H1 (cell line): ENCODE measurements around the gene GPBP1L1. TPM values are rescaled to one million over a fixed set of nuclear protein-coding genes. Genes with fewer than 3 reads are reported as not detected.

Source experiments
- CTCF ChIA-PET: fragments of 300-600 bp; sonication (Branson Sonifier 250); formaldehyde crosslinking; loops from one replicate; lab custom pipeline; 2021; ENCODE audit not compliant: partially characterized antibody; lab: Charles Lee
- POLR2A ChIA-PET: fragments of 300-600 bp; sonication (Branson Sonifier 250); formaldehyde crosslinking; loops from one replicate; lab custom pipeline; 2021; ENCODE audit warnings: inconsistent platforms; ENCODE audit not compliant: partially characterized antibody; lab: Charles Lee
- DNase-seq, 2 experiments: peaks; one replicate each; pipeline versions ENCODE4 v3.0.0 to v3.0.0-alpha.2; 2010 to 2022; ENCODE audit warnings: low spot score in 2 of 2, low read depth in 1 of 2, mixed read lengths in 1 of 2
- FAIRE-seq: peaks from 2 replicates; lab custom pipeline; 2011; peaks lifted over from hg19 to GRCh38; lab: Jason Lieb, UNC
- H2AFZ ChIP-seq: 2 replicates; pipeline ENCODE4 v1.8.1; 2012; ENCODE audit warnings: low read length, inconsistent platforms
- H2AK5ac ChIP-seq: 2 replicates; pipeline ENCODE4 v1.6.1; 2013; ENCODE audit warnings: low read depth, low read length
- H2BK120ac ChIP-seq: replicated peaks from 2 replicates; pipeline ENCODE3; 2013; ENCODE audit warnings: low read depth, low read length, inconsistent platforms
- H2BK12ac ChIP-seq: 2 replicates; pipeline ENCODE4 v1.6.1; 2013; ENCODE audit warnings: low read depth, low read length
- H2BK15ac ChIP-seq: 2 replicates; pipeline ENCODE4 v1.6.1; 2013; ENCODE audit warnings: low read length
- H2BK20ac ChIP-seq: 2 replicates; pipeline ENCODE4 v1.6.1; 2013; ENCODE audit warnings: low read length
- H2BK5ac ChIP-seq: 2 replicates; pipeline ENCODE4 v1.6.1; 2013; ENCODE audit warnings: low read depth, low read length
- H3K14ac ChIP-seq: 2 replicates; pipeline ENCODE4 v1.6.1; 2013; ENCODE audit warnings: inconsistent platforms; ENCODE audit not compliant: insufficient read length
- H3K18ac ChIP-seq: 2 replicates; pipeline ENCODE4 v1.6.1; 2013; ENCODE audit warnings: low read length; ENCODE audit errors: extremely low read depth
- H3K23ac ChIP-seq: 2 replicates; pipeline ENCODE4 v1.6.1; 2013; ENCODE audit warnings: inconsistent platforms; ENCODE audit not compliant: insufficient read length
- H3K23me2 ChIP-seq: 2 replicates; pipeline ENCODE4 v1.6.1; 2013; ENCODE audit warnings: low read depth, low read length
- H3K27ac ChIP-seq: 2 replicates; pipeline ENCODE4 v1.6.1; 2011; ENCODE audit warnings: low read depth, low read length, inconsistent platforms
- H3K27me3 ChIP-seq, 4 experiments: replicated peaks in 1 of 4; 1 replicate in 1 of 4; 2 replicates in 3 of 4; pipeline versions ENCODE4 v1.6.1 to v1.8.1; 2011 to 2013; ENCODE audit warnings: low read length in 3 of 4, mild to moderate bottlenecking in 3 of 4, inconsistent platforms in 2 of 4, mixed read lengths in 2 of 4, moderate library complexity in 1 of 4; ENCODE audit not compliant: control insufficient read depth in 3 of 4, insufficient read depth in 3 of 4; ENCODE audit errors: extremely low read depth in 1 of 4
- H3K36me3 ChIP-seq, 4 experiments: 2 replicates each; pipeline versions ENCODE4 v1.6.1 to v1.8.1; 2011 to 2013; ENCODE audit warnings: mild to moderate bottlenecking in 4 of 4, low read length in 3 of 4, moderate library complexity in 2 of 4, control low read depth in 1 of 4, inconsistent platforms in 1 of 4; ENCODE audit not compliant: insufficient read depth in 4 of 4, control insufficient read depth in 2 of 4
- H3K4ac ChIP-seq: replicated peaks from 2 replicates; pipeline ENCODE3; 2013; ENCODE audit warnings: low read length, low read depth, mixed read lengths, inconsistent platforms; ENCODE audit not compliant: insufficient read length
- H3K4me1 ChIP-seq, 4 experiments: replicated peaks in 1 of 4; 1 replicate in 1 of 4; 2 replicates in 3 of 4; pipeline versions ENCODE4 v1.6.1 to v1.8.1; 2011 to 2013; ENCODE audit warnings: low read length in 3 of 4, inconsistent platforms in 2 of 4, mixed read lengths in 1 of 4; ENCODE audit not compliant: insufficient read depth in 4 of 4, control insufficient read depth in 3 of 4
- H3K4me2 ChIP-seq, 2 experiments: 2 replicates each; pipeline versions ENCODE4 v1.6.1 to v1.8.1; 2011 to 2013; ENCODE audit warnings: low read depth in 2 of 2, low read length in 2 of 2, control low read depth in 1 of 2, inconsistent platforms in 1 of 2, mild to moderate bottlenecking in 1 of 2; ENCODE audit not compliant: insufficient read depth in 1 of 2
- H3K4me3 ChIP-seq, 4 experiments: fragments of 200-600, 300-600 bp in 1 of 4; sonication (generic), shearing (Covaris generic), sonication (Bioruptor Twin) in 1 of 4; 2 replicates each; pipeline versions ENCODE4 v1.5.1 to v1.8.1; 2011 to 2016; ENCODE audit warnings: low read length in 4 of 4, low read depth in 3 of 4, control low read depth in 2 of 4, inconsistent platforms in 2 of 4, mild to moderate bottlenecking in 2 of 4, mixed read lengths in 1 of 4, moderate library complexity in 1 of 4; ENCODE audit not compliant: insufficient read depth in 2 of 4; ENCODE audit errors: extremely low read depth in 1 of 4
- H3K56ac ChIP-seq: replicated peaks from 2 replicates; pipeline ENCODE3; 2013; ENCODE audit warnings: low read depth, mild to moderate bottlenecking, mixed read lengths, low read length, inconsistent platforms; ENCODE audit not compliant: insufficient read length
- H3K79me1 ChIP-seq: 2 replicates; pipeline ENCODE4 v1.6.1; 2013; ENCODE audit warnings: low read depth, low read length, control low read depth
- H3K79me2 ChIP-seq, 2 experiments: 2 replicates each; pipeline versions ENCODE4 v1.6.1 to v1.8.1; 2012 to 2013; ENCODE audit warnings: low read length in 2 of 2, mild to moderate bottlenecking in 2 of 2, inconsistent platforms in 1 of 2; ENCODE audit not compliant: insufficient read depth in 2 of 2, control insufficient read depth in 1 of 2
- H3K9ac ChIP-seq, 4 experiments: replicated peaks in 1 of 4; 1 replicate in 1 of 4; 2 replicates in 3 of 4; pipeline versions ENCODE4 v1.6.1 to v1.8.1; 2011 to 2013; ENCODE audit warnings: low read depth in 3 of 4, low read length in 3 of 4, control low read depth in 2 of 4, mild to moderate bottlenecking in 2 of 4, moderate library complexity in 2 of 4, inconsistent platforms in 1 of 4; ENCODE audit errors: extremely low read depth in 1 of 4
- H3K9me3 ChIP-seq, 2 experiments: 2 replicates each; pipeline versions ENCODE4 v1.6.1 to v1.8.1; 2012 to 2013; ENCODE audit warnings: mild to moderate bottlenecking in 2 of 2, moderate library complexity in 2 of 2, control low read depth in 1 of 2, inconsistent platforms in 1 of 2, low read depth in 1 of 2, low read length in 1 of 2, mixed read lengths in 1 of 2; ENCODE audit not compliant: insufficient read depth in 2 of 2
- H4K20me1 ChIP-seq, 2 experiments: replicated peaks in 1 of 2; 2 replicates each; pipeline versions ENCODE3 to v1.8.1; 2011 to 2013; ENCODE audit warnings: inconsistent platforms in 2 of 2, low read length in 2 of 2, mild to moderate bottlenecking in 1 of 2; ENCODE audit not compliant: insufficient read depth in 2 of 2, control insufficient read depth in 1 of 2
- H4K5ac ChIP-seq: 2 replicates; pipeline ENCODE4 v1.6.1; 2013; ENCODE audit warnings: low read length, low read depth, mixed read lengths, inconsistent platforms; ENCODE audit not compliant: insufficient read length
- H4K8ac ChIP-seq: 2 replicates; pipeline ENCODE4 v1.8.0; 2013; ENCODE audit warnings: mild to moderate bottlenecking, moderate library complexity, low read length, inconsistent platforms; ENCODE audit not compliant: insufficient read depth; ENCODE audit errors: extremely low read depth
- H4K91ac ChIP-seq: replicated peaks from 2 replicates; pipeline ENCODE3; 2013; ENCODE audit warnings: low read length, mixed read lengths, inconsistent platforms; ENCODE audit not compliant: insufficient read length
- EP300 ChIP-seq, 2 experiments: IDR thresholded peaks; 1 replicate in 1 of 2; 2 replicates in 1 of 2; pipeline ENCODE4 v1.6.1; 2011 to 2012; ENCODE audit warnings: low read depth in 2 of 2, low read length in 2 of 2, mild to moderate bottlenecking in 2 of 2, borderline replicate concordance in 1 of 2, inconsistent platforms in 1 of 2, moderate library complexity in 1 of 2
- SP2 ChIP-seq: IDR thresholded peaks from 2 replicates; pipeline ENCODE4 v1.6.1; 2012; ENCODE audit warnings: mild to moderate bottlenecking, low read length, inconsistent platforms
- WGBS, 2 experiments: shearing (Covaris generic) in 1 of 2; methylation state at CpG; one replicate each; pipeline versions ENCODE4 v1.1.6 to v1.1.7; 2013 to 2015; ENCODE audit warnings: low lambda C conversion rate in 2 of 2, mixed read lengths in 2 of 2, inconsistent platforms in 1 of 2, low coverage in 1 of 2, missing lambda C conversion rate in 1 of 2; ENCODE audit not compliant: insufficient replicate concordance in 2 of 2, insufficient coverage in 1 of 2, insufficient read length in 1 of 2; ENCODE audit errors: extremely low coverage in 1 of 2, missing lambda C conversion rate in 1 of 2; 5-methylcytosine and 5-hydroxymethylcytosine counted together
- polyA plus RNA-seq, 7 experiments: library from polyadenylated mRNA; depleted of rRNA in 3 of 7; stranded (reverse) in 5 of 7; unstranded in 2 of 7; fragments of >200 nt in 5 of 7; fragments of 200-250 nt in 2 of 7; gene quantifications; 1 replicate in 5 of 7; 2 replicates in 1 of 7; 4 replicates in 1 of 7; pipeline versions ENCODE4 v1.2.1 to v1.2.3, GENCODE V29; 2011 to 2013; ENCODE audit warnings: missing spikeins in 2 of 7, mixed read lengths in 2 of 7
- total RNA-seq: library from RNA; stranded (reverse); fragmentation: NEBNext Ultra II Directional; extraction: Animal tissue kit (Norgen Biotek cat#: 25700); gene quantifications from 2 replicates; pipeline ENCODE4 v1.2.1, GENCODE V29; 2021

Gene GPBP1L1
- total and polyA plus RNA-seq, 2 of the 8 experiments (the other 6 are each of a cell fraction or from before 2014, with no cell fraction given), result 70.1 to 119 TPM

- H3K27me3 ChIP-seq, result no peaks in the 10 kb centered on the region
- H3K14ac ChIP-seq, result no peak overlapping the region
- no peak overlapping the region for H3K23ac ChIP-seq
- POLR2A ChIA-PET, result interaction anchor here (0.9 to 3.6 kb wide), 3 partner anchors 9 to 12 kb away, joined by 3 to 17 read pairs (median 11); partner anchors contain the start of gene GPBP1L1
- H3K9ac ChIP-seq, result no peak overlapping the region
- no peak overlapping the region for H4K8ac ChIP-seq
- no peaks in the 10 kb centered on the region for H3K9me3 ChIP-seq
- no peaks in the 10 kb centered on the region; a peak in 2 of 8 replicates for H3K36me3 ChIP-seq
- H2AFZ ChIP-seq, result no peak overlapping the region
- WGBS, 2 experiments, result 91% methylated on average over 5 of the region's 5 CpGs; no CpG with 5 or more reads in 1 of the 2 experiments
- H3K4me2 ChIP-seq, result no peak overlapping the region
- H3K27ac ChIP-seq, result no peak overlapping the region
- DNase-seq, result no peak
- H3K23me2 ChIP-seq, result no peaks in the 10 kb centered on the region
- no peak overlapping the region for H3K56ac ChIP-seq
- no peak overlapping the region for H2AK5ac ChIP-seq
- no peak overlapping the region for H3K4me3 ChIP-seq
- no peak overlapping the region for H2BK120ac ChIP-seq
- no peak overlapping the region for H3K18ac ChIP-seq
- no peak overlapping the region for H2BK15ac ChIP-seq
- no peak overlapping the region for H4K5ac ChIP-seq
- H2BK5ac ChIP-seq, result no peak overlapping the region
- CTCF ChIA-PET, result interaction anchor here (1.3 kb wide), 1 partner anchor 14 kb away, joined by 3 read pairs; the partner anchor contains the start of gene TMEM69
- FAIRE-seq, result no peak
- TF ChIP-seq EP300 (IDR thresholded peaks at IDR 0.05; ENCODE audit: borderline replicate concordance in 1 of 2, low read depth in 2 of 2, low read length in 2 of 2) (no peak), SP2 (no peak)
- H2BK12ac ChIP-seq, result no peak overlapping the region
- peaks cover 7% of the 10 kb centered on the region; the same call in 1 of the 2 replicates for H3K79me1 ChIP-seq
- no peak overlapping the region for H4K91ac ChIP-seq
- no peak overlapping the region for H3K4ac ChIP-seq
- H3K4me1 ChIP-seq, result peaks cover 0 to 9% (median 4%) of the 10 kb centered on the region in 4 experiments; a peak in 4 of 7 replicates
- H3K79me2 ChIP-seq, result peaks cover 65 to 97% of the 10 kb centered on the region in 2 experiments
- H2BK20ac ChIP-seq, result no peak overlapping the region
- H4K20me1 ChIP-seq, result peaks cover 26 to 30% of the 10 kb centered on the region in 2 experiments
Observed at GRCh38 chr1:45674478-45674877, 11.9 kb downstream of the GPBP1L1 start.
